T-helper 2 cell treated with Interferon-gamma antibody and Interleukin-4, amounts not matched to agents 5 μg/mL and 100 μg/mL, for 36 hours (primary cell): ENCODE results near the gene HDGFL2.

Experiments
- DNase-seq: peaks from one replicate; pipeline ENCODE4 v3.0.0; 2021; ENCODE audit warnings: low spot score
- H3K27ac Mint-ChIP-seq: one replicate; pipeline ENCODE4 v1.8.0; 2021; ENCODE audit warnings: mild to moderate bottlenecking, mixed read lengths
- H3K27me3 Mint-ChIP-seq: one replicate; pipeline ENCODE4 v1.8.0; 2021; ENCODE audit warnings: low read depth, mixed read lengths
- H3K36me3 Mint-ChIP-seq: one replicate; pipeline ENCODE4 v1.8.0; 2021; ENCODE audit warnings: low read depth, mixed read lengths
- H3K4me1 Mint-ChIP-seq: one replicate; pipeline ENCODE4 v1.8.0; 2021; ENCODE audit warnings: low read depth, mixed read lengths
- H3K4me3 Mint-ChIP-seq: one replicate; pipeline ENCODE4 v1.8.0; 2022; ENCODE audit warnings: mild to moderate bottlenecking, moderate library complexity, mixed read lengths
- H3K9me3 Mint-ChIP-seq: one replicate; pipeline ENCODE4 v1.8.0; 2021; ENCODE audit warnings: mixed read lengths

The HDGFL2 gene

GRCh38 chr19:4473011-4473762 is 1.1 kb downstream of the HDGFL2 start:
- no peaks in the 10 kb centered on the region for H3K9me3 Mint-ChIP-seq
- H3K27ac Mint-ChIP-seq: peak overlapping the region; percentile 49

GRCh38 chr19:4473763-4474513 is 1.8 kb downstream of the HDGFL2 start:
- peaks cover 6% of the 10 kb centered on the region for H3K36me3 Mint-ChIP-seq
- no peaks in the 10 kb centered on the region for H3K27me3 Mint-ChIP-seq
- H3K4me3 Mint-ChIP-seq: peak overlapping the region; percentile 87
- no peak for DNase-seq
- H3K9me3 Mint-ChIP-seq: no peaks in the 10 kb centered on the region
- peak overlapping the region; percentile 77 for H3K27ac Mint-ChIP-seq
- H3K4me1 Mint-ChIP-seq: peaks cover 22% of the 10 kb centered on the region

More at GRCh38 chr19:4473011-4473762, 1.1 kb downstream of the HDGFL2 start:
- no peaks in the 10 kb centered on the region for H3K27me3 Mint-ChIP-seq
- peaks cover 6% of the 10 kb centered on the region for H3K36me3 Mint-ChIP-seq
- no peak for DNase-seq
- H3K4me3 Mint-ChIP-seq: peak overlapping the region; percentile 87
- peaks cover 22% of the 10 kb centered on the region for H3K4me1 Mint-ChIP-seq

DNA sequence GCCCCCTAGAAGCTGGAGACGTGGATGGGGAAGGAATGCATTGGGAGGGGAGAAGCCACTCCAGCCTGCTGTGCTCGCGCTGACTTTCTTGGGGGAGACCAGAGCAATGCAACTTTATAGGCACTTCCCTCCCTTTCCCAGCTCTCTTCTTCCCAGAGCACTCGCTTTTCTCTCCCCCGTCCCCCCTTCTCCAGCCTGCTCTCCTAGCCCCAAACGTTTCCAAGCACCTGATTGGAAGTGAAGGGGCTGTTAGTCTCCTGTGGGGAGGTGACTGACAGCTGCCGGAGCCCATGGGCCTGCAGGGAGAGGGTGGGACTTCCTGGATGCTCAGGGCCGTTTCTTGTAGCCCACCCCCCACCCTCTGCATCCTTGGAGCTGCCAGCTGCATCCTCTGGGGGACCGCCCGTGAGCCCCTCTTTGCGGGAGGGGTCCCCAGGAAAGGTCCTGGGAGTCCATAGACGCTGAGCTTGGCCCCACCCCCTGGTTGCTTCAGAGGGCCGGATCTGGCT is 2.5 kb downstream of the HDGFL2 start:
- peak overlapping the region; percentile 87 for H3K4me3 Mint-ChIP-seq
- no peaks in the 10 kb centered on the region for H3K9me3 Mint-ChIP-seq
- peaks cover 20% of the 10 kb centered on the region for H3K4me1 Mint-ChIP-seq
- H3K27me3 Mint-ChIP-seq: no peaks in the 10 kb centered on the region
- peaks cover 6% of the 10 kb centered on the region for H3K36me3 Mint-ChIP-seq
- H3K27ac Mint-ChIP-seq: peak overlapping the region; percentile 77
- no peak for DNase-seq

GRCh38 chr19:4477034-4477801 is 5.1 kb downstream of the HDGFL2 start:
- no peak overlapping the region for H3K4me3 Mint-ChIP-seq
- H3K4me1 Mint-ChIP-seq: peaks cover 15% of the 10 kb centered on the region
- DNase-seq: no peak
- H3K9me3 Mint-ChIP-seq: no peaks in the 10 kb centered on the region
- H3K36me3 Mint-ChIP-seq: peaks cover 8% of the 10 kb centered on the region
- no peaks in the 10 kb centered on the region for H3K27me3 Mint-ChIP-seq
- H3K27ac Mint-ChIP-seq: no peak overlapping the region

- DNase-seq: no peak
- H3K4me1 Mint-ChIP-seq: no peaks in the 10 kb centered on the region
- H3K36me3 Mint-ChIP-seq: peaks cover 17% of the 10 kb centered on the region
- H3K27ac Mint-ChIP-seq: no peak overlapping the region
- H3K9me3 Mint-ChIP-seq: no peaks in the 10 kb centered on the region
- no peak overlapping the region for H3K4me3 Mint-ChIP-seq
- H3K27me3 Mint-ChIP-seq: no peaks in the 10 kb centered on the region
Measured at GRCh38 chr19:4482721-4483364, 10.7 kb downstream of the HDGFL2 start.

- Mint-ChIP-seq H3K4me3 (no peak overlapping the region), H3K4me1 (no peaks in the 10 kb centered on the region), H3K9me3 (no peaks in the 10 kb centered on the region), H3K27me3 (no peaks in the 10 kb centered on the region), H3K36me3 (peaks cover 17% of the 10 kb centered on the region), H3K27ac (no peak overlapping the region)
- no peak for DNase-seq
Measured at GRCh38 chr19:4483385-4483784, 11.3 kb downstream of the HDGFL2 start.

DNA sequence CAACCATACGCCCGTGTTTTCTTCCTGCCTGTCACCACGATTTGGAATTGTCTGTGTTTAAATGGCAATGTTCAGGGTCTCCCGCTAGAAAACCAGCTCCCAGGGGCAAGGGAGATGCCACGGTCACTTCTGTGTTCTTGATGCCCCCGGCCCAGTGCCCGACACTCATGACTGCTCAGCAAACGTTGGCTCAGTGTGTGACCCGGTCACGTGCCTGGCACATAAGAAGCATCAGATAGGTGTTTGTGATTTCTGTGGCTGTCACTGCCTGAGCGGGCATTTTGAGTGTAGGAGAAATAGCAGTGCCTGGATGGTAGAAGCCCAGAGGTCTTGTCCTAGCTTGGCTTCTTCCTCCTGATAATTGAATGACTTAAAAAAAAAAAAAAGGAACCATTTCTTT is 15.5 kb downstream of the HDGFL2 start:
- H3K4me1 Mint-ChIP-seq: no peaks in the 10 kb centered on the region
- no peak overlapping the region for H3K4me3 Mint-ChIP-seq
- no peaks in the 10 kb centered on the region for H3K9me3 Mint-ChIP-seq
- no peak overlapping the region for H3K27ac Mint-ChIP-seq
- H3K27me3 Mint-ChIP-seq: no peaks in the 10 kb centered on the region
- DNase-seq: no peak
- H3K36me3 Mint-ChIP-seq: peaks cover 25% of the 10 kb centered on the region

DNA sequence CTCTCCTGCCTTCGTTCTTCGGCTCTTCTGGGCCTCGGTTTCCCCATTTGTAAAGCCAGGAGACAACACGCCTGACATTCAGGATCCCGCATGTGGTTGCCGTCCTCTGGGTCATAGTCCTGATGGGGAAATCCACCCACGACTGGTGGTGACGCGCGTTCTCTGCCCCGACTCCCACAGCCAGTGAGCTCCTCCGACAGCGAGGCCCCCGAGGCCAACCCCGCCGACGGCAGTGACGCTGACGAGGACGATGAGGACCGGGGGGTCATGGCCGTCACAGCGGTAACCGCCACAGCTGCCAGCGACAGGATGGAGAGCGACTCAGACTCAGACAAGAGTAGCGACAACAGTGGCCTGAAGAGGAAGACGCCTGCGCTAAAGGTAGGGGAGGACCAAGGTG is 16.4 kb downstream of the HDGFL2 start:
- Mint-ChIP-seq H3K4me3 (no peak overlapping the region), H3K27me3 (no peaks in the 10 kb centered on the region), H3K36me3 (peaks cover 24% of the 10 kb centered on the region), H3K4me1 (no peaks in the 10 kb centered on the region), H3K27ac (no peak overlapping the region), H3K9me3 (no peaks in the 10 kb centered on the region)
- no peak for DNase-seq

DNA sequence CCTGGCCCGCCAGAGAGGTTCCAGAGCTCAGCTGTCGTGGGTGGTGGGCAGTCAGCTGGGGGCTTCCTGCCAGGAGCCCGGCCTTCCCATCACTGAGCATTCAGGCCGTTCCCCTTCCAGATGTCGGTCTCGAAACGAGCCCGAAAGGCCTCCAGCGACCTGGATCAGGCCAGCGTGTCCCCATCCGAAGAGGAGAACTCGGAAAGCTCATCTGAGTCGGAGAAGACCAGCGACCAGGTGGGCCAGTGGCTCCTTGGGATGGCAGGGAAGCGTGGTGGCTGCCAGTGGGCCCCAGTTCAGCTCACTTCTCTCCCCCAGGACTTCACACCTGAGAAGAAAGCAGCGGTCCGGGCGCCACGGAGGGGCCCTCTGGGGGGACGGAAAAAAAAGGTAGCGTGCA is 19.3 kb downstream of the HDGFL2 start:
- Mint-ChIP-seq H3K36me3 (peaks cover 23% of the 10 kb centered on the region), H3K4me1 (no peaks in the 10 kb centered on the region), H3K27me3 (no peaks in the 10 kb centered on the region), H3K27ac (no peak overlapping the region), H3K4me3 (no peak overlapping the region), H3K9me3 (no peaks in the 10 kb centered on the region)
- DNase-seq: no peak

- Mint-ChIP-seq H3K27me3 (no peaks in the 10 kb centered on the region), H3K36me3 (peaks cover 16% of the 10 kb centered on the region), H3K4me3 (no peak overlapping the region), H3K4me1 (no peaks in the 10 kb centered on the region), H3K9me3 (no peaks in the 10 kb centered on the region), H3K27ac (no peak overlapping the region)
- no peak for DNase-seq
Measured at GRCh38 chr19:4492337-4493103, 20.4 kb downstream of the HDGFL2 start.

DNA sequence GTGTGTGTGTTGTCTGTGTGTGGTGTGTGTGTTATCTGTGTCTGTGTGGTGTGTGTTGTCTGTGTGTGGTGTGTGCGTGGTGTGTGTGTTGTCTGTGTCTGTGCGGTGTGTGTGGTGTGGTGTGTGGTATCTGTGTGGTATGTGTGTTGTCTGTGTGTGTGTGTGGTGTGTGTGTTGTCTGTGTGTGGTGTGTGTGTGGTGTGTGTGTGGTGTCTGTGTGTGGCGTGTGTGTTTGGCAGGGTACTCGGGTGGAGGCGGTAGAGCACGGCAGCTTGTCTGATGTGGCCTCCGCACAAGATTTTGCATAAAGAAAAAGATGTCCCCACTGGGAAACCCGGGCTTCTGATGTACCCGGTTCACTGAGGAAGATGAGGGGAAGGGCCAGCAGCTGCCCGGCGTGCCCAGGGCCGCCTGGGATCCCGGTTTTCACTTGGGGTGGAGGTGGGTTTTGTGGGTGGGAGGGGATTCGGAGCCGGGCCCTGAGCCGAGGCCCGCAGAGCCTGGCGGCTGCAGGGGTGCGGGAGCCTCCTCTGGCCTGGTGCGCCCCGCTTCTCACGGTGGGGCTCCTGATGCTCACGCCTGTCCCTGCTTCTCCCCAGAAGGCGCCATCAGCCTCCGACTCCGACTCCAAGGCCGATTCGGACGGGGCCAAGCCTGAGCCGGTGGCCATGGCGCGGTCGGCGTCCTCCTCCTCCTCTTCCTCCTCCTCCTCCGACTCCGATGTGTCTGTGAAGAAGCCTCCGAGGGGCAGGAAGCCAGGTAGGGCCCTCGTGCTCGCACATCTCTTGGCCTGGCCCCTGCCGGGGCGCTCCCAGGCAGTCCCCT is 21.2 kb downstream of the HDGFL2 start:
- Mint-ChIP-seq H3K27me3 (no peaks in the 10 kb centered on the region), H3K9me3 (no peaks in the 10 kb centered on the region)

GRCh38 chr19:4493929-4494690 is 22.0 kb downstream of the HDGFL2 start:
- no peaks in the 10 kb centered on the region for H3K27me3 Mint-ChIP-seq
- no peaks in the 10 kb centered on the region for H3K4me1 Mint-ChIP-seq
- H3K4me3 Mint-ChIP-seq: no peak overlapping the region
- H3K27ac Mint-ChIP-seq: no peak overlapping the region
- H3K9me3 Mint-ChIP-seq: no peaks in the 10 kb centered on the region
- no peak for DNase-seq
- peaks cover 15% of the 10 kb centered on the region for H3K36me3 Mint-ChIP-seq

More for the DNA sequence above, 21.2 kb downstream of the HDGFL2 start:
- DNase-seq: no peak
- H3K4me1 Mint-ChIP-seq: no peaks in the 10 kb centered on the region
- no peak overlapping the region for H3K27ac Mint-ChIP-seq
- peaks cover 15% of the 10 kb centered on the region for H3K36me3 Mint-ChIP-seq
- H3K4me3 Mint-ChIP-seq: no peak overlapping the region
